HepG2 (cell line): ENCODE measurements around the gene DOCK9. TPM values are rescaled to one million over a fixed set of nuclear protein-coding genes. Genes with fewer than 3 reads are reported as not detected.

Experiments
- ATAC-seq: fragments of 200-7000 bp; cut with Tn5 transposase; 3 replicates; pipeline ENCODE4 v1.9.1; 2020; ENCODE audit warnings: mild to moderate bottlenecking, moderate library complexity
- BruUV-seq: library from RNA; stranded (reverse); fragments of 400-500 nt; replicated peaks from 2 replicates; lab custom pipeline; 2021; lab: Mats Ljungman, UMichigan
- CTCF ChIA-PET: fragments of 300-600 bp; formaldehyde crosslinking; extraction: SDS; loops from one replicate; lab custom pipeline; 2021; ENCODE audit warnings: low total read pairs, inconsistent platforms, low intra/inter-chr PET ratio; lab: Yijun Ruan, JAX
- POLR2A ChIA-PET: fragments of 350-600 bp; sonication (Branson Sonifier 250); formaldehyde crosslinking; loops from one replicate; lab custom pipeline; 2020; ENCODE audit warnings: antibody characterized with exemption, inconsistent platforms; lab: Yijun Ruan, JAX
- DNase-seq: peaks from one replicate; pipeline ENCODE4 v3.0.0-alpha.2; 2015; ENCODE audit warnings: low spot score
- FAIRE-seq: peaks from 3 replicates; lab custom pipeline; 2011; peaks lifted over from hg19 to GRCh38; lab: Jason Lieb, UNC
- H2AFZ ChIP-seq: one replicate; pipeline ENCODE4 v1.6.1; 2011; ENCODE audit warnings: low read length, inconsistent platforms
- H3K27ac ChIP-seq: fragments of 300-600 bp; 3 replicates; pipeline ENCODE4 v1.8.0; 2011; ENCODE audit warnings: mixed run types, mild to moderate bottlenecking, mixed read lengths, low read length, inconsistent platforms; ENCODE audit not compliant: insufficient read depth; ENCODE audit errors: extremely low read length
- H3K27me3 ChIP-seq, 2 experiments: fragments of 200-600 bp in 1 of 2; 2 replicates in 1 of 2; 3 replicates in 1 of 2; pipeline versions ENCODE4 v1.6.0 to v1.8.0; 2011; ENCODE audit warnings: low read length in 2 of 2, mild to moderate bottlenecking in 2 of 2, moderate library complexity in 2 of 2, inconsistent platforms in 1 of 2; ENCODE audit not compliant: insufficient read depth in 2 of 2, control insufficient read depth in 1 of 2
- H3K36me3 ChIP-seq, 2 experiments: fragments of 200-600 bp in 1 of 2; replicated peaks in 1 of 2; 2 replicates in 1 of 2; 3 replicates in 1 of 2; pipeline versions ENCODE4 v1.5.1 to v1.8.0; 2011; ENCODE audit warnings: low read length in 2 of 2, inconsistent platforms in 1 of 2; ENCODE audit not compliant: insufficient read depth in 2 of 2, control insufficient read depth in 1 of 2
- H3K4me1 ChIP-seq: 2 replicates; pipeline ENCODE4 v1.5.1; 2012; ENCODE audit warnings: low read length, inconsistent platforms; ENCODE audit not compliant: insufficient read depth
- H3K4me2 ChIP-seq: 2 replicates; pipeline ENCODE4 v1.6.0; 2011; ENCODE audit warnings: low read depth, low read length, inconsistent platforms
- H3K4me3 ChIP-seq, 3 experiments: fragments of 200-600 bp in 1 of 3; sonication (generic), shearing (Covaris generic) in 1 of 3; replicated peaks in 1 of 3; 2 replicates each; pipeline ENCODE4 v1.5.1; 2011 to 2016; ENCODE audit warnings: low read length in 3 of 3, inconsistent platforms in 2 of 3, low read depth in 2 of 3, mild to moderate bottlenecking in 2 of 3, control low read depth in 1 of 3, mixed read lengths in 1 of 3; ENCODE audit not compliant: insufficient read depth in 1 of 3
- H3K79me2 ChIP-seq: one replicate; pipeline ENCODE4 v1.6.1; 2011; ENCODE audit warnings: low read length, inconsistent platforms; ENCODE audit not compliant: insufficient read depth
- H3K9ac ChIP-seq: 2 replicates; pipeline ENCODE4 v1.6.0; 2011; ENCODE audit warnings: mild to moderate bottlenecking, low read depth, low read length, inconsistent platforms; ENCODE audit not compliant: insufficient read depth
- H3K9me3 ChIP-seq: 2 replicates; pipeline ENCODE4 v1.5.1; 2012; ENCODE audit warnings: mild to moderate bottlenecking, low read length
- H4K20me1 ChIP-seq: 2 replicates; pipeline ENCODE4 v1.6.0; 2011; ENCODE audit warnings: inconsistent platforms, mild to moderate bottlenecking, low read length, moderate library complexity; ENCODE audit not compliant: insufficient read depth
- GABPA ChIP-seq, 2 experiments: IDR thresholded peaks; 2 replicates each; pipeline ENCODE4 v1.6.1; 2011 to 2016; ENCODE audit warnings: low read depth in 2 of 2, low read length in 1 of 2, missing biosample characterization in 1 of 2, missing genetic modification characterization in 1 of 2
- NR2C2 ChIP-seq: sonication (generic); formaldehyde crosslinking; IDR thresholded peaks from 2 replicates; pipeline ENCODE4 v1.4.0; 2020; ENCODE audit warnings: missing genetic modification reagents, mild to moderate bottlenecking, moderate library complexity, borderline replicate concordance
- WGBS: methylation state at CpG from one replicate; pipeline ENCODE4 v1.1.6; 2017; ENCODE audit warnings: low lambda C conversion rate; 5-methylcytosine and 5-hydroxymethylcytosine counted together
- in situ Hi-C: cut with HindIII; loops from 2 replicates; pipeline ENCODE4 v1.10.0; 2017; ENCODE audit warnings: low pct_unique_long_range_greater_than_20kb; ENCODE audit not compliant: extremely low pct_ligation_motif_present
- intact Hi-C: fragments of 100-400 bp; cut with micrococcal nuclease; formaldehyde crosslinking; loops from one replicate; pipeline ENCODE4 v1.10.0; 2022; ENCODE audit not compliant: unreplicated experiment
- polyA plus RNA-seq, 8 experiments: library from polyadenylated mRNA; depleted of rRNA in 3 of 8; stranded (reverse) in 7 of 8; unstranded in 1 of 8; fragments of >200 nt; fragmentation: Illumina TruSeq in 4 of 8; extraction: Trizol in 4 of 8; gene quantifications; 2 replicates each; pipeline versions ENCODE4 v1.2.1 to v1.2.3, GENCODE V29; 2011 to 2016; ENCODE audit warnings: low read depth in 4 of 8, missing spikeins in 1 of 8, mixed read lengths in 1 of 8; ENCODE audit not compliant: insufficient read depth in 1 of 8
- total RNA-seq, 5 experiments: library from RNA; depleted of rRNA; stranded (reverse); fragments of >200 nt; fragmentation: Illumina TruSeq; extraction: Trizol; gene quantifications; 2 replicates each; pipeline ENCODE4 v1.2.3, GENCODE V29; 2016; ENCODE audit warnings: low read depth in 1 of 5
- TF ChIP-seq, protein P1 (sequence below): IDR thresholded peaks from 2 replicates; pipeline ENCODE4 v1.6.1; 2016; ENCODE audit warnings: mild to moderate bottlenecking, missing biosample characterization, missing genetic modification reagents
- TF ChIP-seq, protein P2 (sequence below): sonication (generic); formaldehyde crosslinking; conservative IDR thresholded peaks from 2 replicates; pipeline ENCODE4 v1.8.0; 2022; ENCODE audit warnings: missing genetic modification reagents
- TF ChIP-seq, protein P3 (sequence below), 2 experiments: fragments of 450-650 bp in 1 of 2; sonication (generic) in 1 of 2; formaldehyde crosslinking in 1 of 2; IDR thresholded peaks; 2 replicates each; pipeline versions ENCODE4 v1.6.1 to v1.8.0; 2016 to 2022; ENCODE audit warnings: antibody characterized with exemption in 1 of 2, mild to moderate bottlenecking in 1 of 2, missing genetic modification reagents in 1 of 2

DOCK9 gene
- total and polyA plus RNA-seq, 2 of the 13 experiments (the other 11 are each of a cell fraction or from before 2014, with no cell fraction given), result 0.44 to 0.97 TPM

DNA sequence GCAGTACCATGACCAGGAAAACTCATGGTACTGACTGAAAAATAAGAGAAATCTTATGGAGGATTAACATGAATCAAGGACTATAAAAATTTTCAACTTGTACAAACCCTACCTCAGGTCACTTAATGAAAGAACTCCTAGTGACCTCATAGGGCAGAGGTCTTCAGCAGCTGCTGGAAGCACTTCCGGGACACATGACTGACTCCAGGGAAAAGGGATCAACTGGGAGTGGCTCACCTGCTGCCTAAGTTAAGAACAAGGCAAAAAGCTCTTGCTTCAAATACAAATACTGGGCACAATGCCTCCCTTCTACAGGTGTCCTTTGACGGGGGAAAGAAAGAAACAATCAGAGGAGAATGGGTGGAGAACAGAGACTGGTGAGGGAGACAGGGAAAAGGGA, 18.6 kb downstream of the DOCK9 start:
- POLR2A ChIA-PET, result no interaction called here
- no peak overlapping the region for H3K4me3 ChIP-seq
- intact Hi-C loops (no loop called here), in situ Hi-C loops (no loop called here)
- no peak overlapping the region for H3K4me2 ChIP-seq
- TF ChIP-seq, protein P1, sequence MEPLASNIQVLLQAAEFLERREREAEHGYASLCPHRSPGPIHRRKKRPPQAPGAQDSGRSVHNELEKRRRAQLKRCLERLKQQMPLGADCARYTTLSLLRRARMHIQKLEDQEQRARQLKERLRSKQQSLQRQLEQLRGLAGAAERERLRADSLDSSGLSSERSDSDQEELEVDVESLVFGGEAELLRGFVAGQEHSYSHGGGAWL (CRISPR knock-in tag), result no peak
- TF ChIP-seq NR2C2 (CRISPR knock-in tag) (peak; percentile 75), GABPA (IDR thresholded peaks at IDR 0.05; ENCODE audit: low read depth, low read length) (no peak), GABPA (CRISPR knock-in tag; IDR thresholded peaks at IDR 0.05; ENCODE audit: low read depth) (peak; percentile 77)
- TF ChIP-seq, protein P2, sequence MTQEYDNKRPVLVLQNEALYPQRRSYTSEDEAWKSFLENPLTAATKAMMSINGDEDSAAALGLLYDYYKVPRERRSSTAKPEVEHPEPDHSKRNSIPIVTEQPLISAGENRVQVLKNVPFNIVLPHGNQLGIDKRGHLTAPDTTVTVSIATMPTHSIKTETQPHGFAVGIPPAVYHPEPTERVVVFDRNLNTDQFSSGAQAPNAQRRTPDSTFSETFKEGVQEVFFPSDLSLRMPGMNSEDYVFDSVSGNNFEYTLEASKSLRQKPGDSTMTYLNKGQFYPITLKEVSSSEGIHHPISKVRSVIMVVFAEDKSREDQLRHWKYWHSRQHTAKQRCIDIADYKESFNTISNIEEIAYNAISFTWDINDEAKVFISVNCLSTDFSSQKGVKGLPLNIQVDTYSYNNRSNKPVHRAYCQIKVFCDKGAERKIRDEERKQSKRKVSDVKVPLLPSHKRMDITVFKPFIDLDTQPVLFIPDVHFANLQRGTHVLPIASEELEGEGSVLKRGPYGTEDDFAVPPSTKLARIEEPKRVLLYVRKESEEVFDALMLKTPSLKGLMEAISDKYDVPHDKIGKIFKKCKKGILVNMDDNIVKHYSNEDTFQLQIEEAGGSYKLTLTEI (CRISPR knock-in tag), result no peak
- H3K27me3 ChIP-seq, result no peaks in the 10 kb centered on the region
- H3K79me2 ChIP-seq, result no peaks in the 10 kb centered on the region
- no TSS peak for BruUV-seq
- no peaks in the 10 kb centered on the region for H3K9me3 ChIP-seq
- DNase-seq (no peak), FAIRE-seq (no peak), ATAC-seq (no peak)
- no peaks in the 10 kb centered on the region for H3K36me3 ChIP-seq
- no peak overlapping the region for H3K27ac ChIP-seq
- WGBS, result 39% methylated on average over 2 of the region's 2 CpGs
- CTCF ChIA-PET, result no interaction called here
- H3K4me1 ChIP-seq, result peaks cover 5% of the 10 kb centered on the region; the same call in 1 of the 2 replicates
- H2AFZ ChIP-seq, result no peak overlapping the region
- H4K20me1 ChIP-seq, result no peaks in the 10 kb centered on the region
- H3K9ac ChIP-seq, result no peak overlapping the region

DNA sequence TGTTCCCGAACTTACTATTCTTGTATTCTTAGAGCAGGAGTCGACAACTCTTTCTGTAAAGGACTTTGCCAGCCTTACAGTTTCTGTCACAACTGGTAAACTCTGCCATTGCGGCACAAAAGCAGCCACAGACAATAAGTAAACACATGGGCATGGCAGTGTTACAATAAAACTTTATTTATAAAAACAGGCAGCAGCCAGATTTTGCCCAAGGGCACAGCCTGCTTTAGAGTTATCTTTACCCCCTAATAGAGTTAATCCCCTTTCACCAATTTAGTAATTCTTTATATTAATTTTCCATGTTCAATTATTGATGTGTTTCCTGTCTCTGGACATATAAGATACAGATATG, 19.4 kb downstream of the DOCK9 start:
- POLR2A ChIA-PET, result no interaction called here
- no peaks in the 10 kb centered on the region for H3K79me2 ChIP-seq
- WGBS, result 57% methylated on average over 3 of the region's 3 CpGs
- TF ChIP-seq, protein P3, sequence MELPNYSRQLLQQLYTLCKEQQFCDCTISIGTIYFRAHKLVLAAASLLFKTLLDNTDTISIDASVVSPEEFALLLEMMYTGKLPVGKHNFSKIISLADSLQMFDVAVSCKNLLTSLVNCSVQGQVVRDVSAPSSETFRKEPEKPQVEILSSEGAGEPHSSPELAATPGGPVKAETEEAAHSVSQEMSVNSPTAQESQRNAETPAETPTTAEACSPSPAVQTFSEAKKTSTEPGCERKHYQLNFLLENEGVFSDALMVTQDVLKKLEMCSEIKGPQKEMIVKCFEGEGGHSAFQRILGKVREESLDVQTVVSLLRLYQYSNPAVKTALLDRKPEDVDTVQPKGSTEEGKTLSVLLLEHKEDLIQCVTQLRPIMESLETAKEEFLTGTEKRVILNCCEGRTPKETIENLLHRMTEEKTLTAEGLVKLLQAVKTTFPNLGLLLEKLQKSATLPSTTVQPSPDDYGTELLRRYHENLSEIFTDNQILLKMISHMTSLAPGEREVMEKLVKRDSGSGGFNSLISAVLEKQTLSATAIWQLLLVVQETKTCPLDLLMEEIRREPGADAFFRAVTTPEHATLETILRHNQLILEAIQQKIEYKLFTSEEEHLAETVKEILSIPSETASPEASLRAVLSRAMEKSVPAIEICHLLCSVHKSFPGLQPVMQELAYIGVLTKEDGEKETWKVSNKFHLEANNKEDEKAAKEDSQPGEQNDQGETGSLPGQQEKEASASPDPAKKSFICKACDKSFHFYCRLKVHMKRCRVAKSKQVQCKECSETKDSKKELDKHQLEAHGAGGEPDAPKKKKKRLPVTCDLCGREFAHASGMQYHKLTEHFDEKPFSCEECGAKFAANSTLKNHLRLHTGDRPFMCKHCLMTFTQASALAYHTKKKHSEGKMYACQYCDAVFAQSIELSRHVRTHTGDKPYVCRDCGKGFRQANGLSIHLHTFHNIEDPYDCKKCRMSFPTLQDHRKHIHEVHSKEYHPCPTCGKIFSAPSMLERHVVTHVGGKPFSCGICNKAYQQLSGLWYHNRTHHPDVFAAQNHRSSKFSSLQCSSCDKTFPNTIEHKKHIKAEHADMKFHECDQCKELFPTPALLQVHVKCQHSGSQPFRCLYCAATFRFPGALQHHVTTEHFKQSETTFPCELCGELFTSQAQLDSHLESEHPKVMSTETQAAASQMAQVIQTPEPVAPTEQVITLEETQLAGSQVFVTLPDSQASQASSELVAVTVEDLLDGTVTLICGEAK (IDR thresholded peaks at IDR 0.05), result no peak
- TF ChIP-seq, protein P3 (CRISPR knock-in tag; IDR thresholded peaks at IDR 0.05), result peak; percentile 33; the same call in 1 of the 2 replicates

More for the DNA sequence above, 19.4 kb downstream of the DOCK9 start:
- ATAC-seq, result no peak
- no peak for DNase-seq
- H3K4me1 ChIP-seq, result peaks cover 5% of the 10 kb centered on the region; the same call in 1 of the 2 replicates
- BruUV-seq, result no TSS peak
- intact Hi-C loops, result no loop called here
- in situ Hi-C loops, result no loop called here
- CTCF ChIA-PET, result no interaction called here
- no peaks in the 10 kb centered on the region for H3K36me3 ChIP-seq
- no peak overlapping the region for H3K9ac ChIP-seq
- no peaks in the 10 kb centered on the region for H3K27me3 ChIP-seq
- no peak overlapping the region for H3K27ac ChIP-seq
- H3K4me2 ChIP-seq, result no peak overlapping the region
- H4K20me1 ChIP-seq, result no peaks in the 10 kb centered on the region
- H3K4me3 ChIP-seq, result no peak overlapping the region
- no peaks in the 10 kb centered on the region for H3K9me3 ChIP-seq
- no peak for FAIRE-seq
- no peak overlapping the region for H2AFZ ChIP-seq
